Activated T-cell treated with anti-CD3 and anti-CD28 coated beads, Interleukin-2, amount 50 U/mL, for 24 hours (primary cell): ENCODE data around the gene AKAIN1.

Source experiments
- DNase-seq: peaks from one replicate; pipeline ENCODE4 v3.0.0-alpha.2; 2020
- H3K27ac Mint-ChIP-seq: 2 replicates; pipeline ENCODE4 v1.8.0; 2020; ENCODE audit warnings: mild to moderate bottlenecking, mixed read lengths
- H3K27me3 Mint-ChIP-seq: 2 replicates; pipeline ENCODE4 v1.8.0; 2020; ENCODE audit warnings: mixed read lengths
- H3K36me3 Mint-ChIP-seq: 2 replicates; pipeline ENCODE4 v1.8.0; 2020; ENCODE audit warnings: low read depth, mixed read lengths
- H3K4me1 Mint-ChIP-seq: 2 replicates; pipeline ENCODE4 v1.8.0; 2020; ENCODE audit warnings: low read depth, mixed read lengths
- H3K4me3 Mint-ChIP-seq: 2 replicates; pipeline ENCODE4 v1.8.0; 2020; ENCODE audit warnings: mild to moderate bottlenecking, moderate library complexity, mixed read lengths
- H3K9me3 Mint-ChIP-seq: 2 replicates; pipeline ENCODE4 v1.8.0; 2020; ENCODE audit warnings: mixed read lengths

Gene AKAIN1

GRCh38 chr18:5178519-5178918, 18.5 kb downstream of the AKAIN1 start:
- DNase-seq: no peak
- Mint-ChIP-seq H3K27me3 (peaks cover 4% of the 10 kb centered on the region), H3K36me3 (no peaks in the 10 kb centered on the region), H3K9me3 (no peaks in the 10 kb centered on the region), H3K4me3 (no peak overlapping the region), H3K4me1 (peaks cover 12% of the 10 kb centered on the region), H3K27ac (no peak overlapping the region)

- H3K4me1 Mint-ChIP-seq: peaks cover 12% of the 10 kb centered on the region
- H3K4me3 Mint-ChIP-seq: no peak overlapping the region
- H3K27me3 Mint-ChIP-seq: no peaks in the 10 kb centered on the region
- no peaks in the 10 kb centered on the region for H3K36me3 Mint-ChIP-seq
- H3K9me3 Mint-ChIP-seq: peaks cover 10% of the 10 kb centered on the region
- no peak overlapping the region for H3K27ac Mint-ChIP-seq
- no peak for DNase-seq
Measured at GRCh38 chr18:5175378-5175777, 21.7 kb downstream of the AKAIN1 start.

- Mint-ChIP-seq H3K27ac (no peak overlapping the region), H3K9me3 (peaks cover 10% of the 10 kb centered on the region), H3K36me3 (no peaks in the 10 kb centered on the region), H3K27me3 (no peaks in the 10 kb centered on the region), H3K4me1 (peaks cover 12% of the 10 kb centered on the region), H3K4me3 (no peak overlapping the region)
- DNase-seq: no peak
Measured at GRCh38 chr18:5173646-5174045, 23.4 kb downstream of the AKAIN1 start.

- H3K36me3 Mint-ChIP-seq: no peaks in the 10 kb centered on the region
- peaks cover 12% of the 10 kb centered on the region for H3K4me1 Mint-ChIP-seq
- H3K4me3 Mint-ChIP-seq: no peak overlapping the region
- no peak overlapping the region for H3K27ac Mint-ChIP-seq
- H3K27me3 Mint-ChIP-seq: no peaks in the 10 kb centered on the region
- H3K9me3 Mint-ChIP-seq: peaks cover 10% of the 10 kb centered on the region
- DNase-seq: no peak
Measured at GRCh38 chr18:5173236-5173635, 23.8 kb downstream of the AKAIN1 start.

- Mint-ChIP-seq H3K9me3 (peaks cover 10% of the 10 kb centered on the region), H3K4me1 (peaks cover 29% of the 10 kb centered on the region), H3K27ac (peak overlapping the region; percentile 64), H3K4me3 (no peak overlapping the region), H3K27me3 (no peaks in the 10 kb centered on the region), H3K36me3 (no peaks in the 10 kb centered on the region)
- no peak for DNase-seq
Measured at GRCh38 chr18:5167831-5168230, 29.2 kb downstream of the AKAIN1 start.

- peaks cover 30% of the 10 kb centered on the region for H3K4me1 Mint-ChIP-seq
- H3K36me3 Mint-ChIP-seq: no peaks in the 10 kb centered on the region
- DNase-seq: no peak
- H3K4me3 Mint-ChIP-seq: no peak overlapping the region
- H3K9me3 Mint-ChIP-seq: peaks cover 7% of the 10 kb centered on the region
- H3K27me3 Mint-ChIP-seq: no peaks in the 10 kb centered on the region
- H3K27ac Mint-ChIP-seq: no peak overlapping the region
Measured at GRCh38 chr18:5166606-5167280, 30.3 kb downstream of the AKAIN1 start.

GRCh38 chr18:5164903-5165302, 32.2 kb downstream of the AKAIN1 start:
- Mint-ChIP-seq H3K27ac (no peak overlapping the region), H3K27me3 (no peaks in the 10 kb centered on the region), H3K4me1 (peaks cover 42% of the 10 kb centered on the region), H3K36me3 (no peaks in the 10 kb centered on the region), H3K4me3 (no peak overlapping the region), H3K9me3 (no peaks in the 10 kb centered on the region)
- no peak for DNase-seq

GRCh38 chr18:5162111-5162510, 34.9 kb downstream of the AKAIN1 start:
- Mint-ChIP-seq H3K4me3 (no peak overlapping the region), H3K36me3 (no peaks in the 10 kb centered on the region), H3K4me1 (peaks cover 46% of the 10 kb centered on the region), H3K9me3 (no peaks in the 10 kb centered on the region), H3K27me3 (no peaks in the 10 kb centered on the region), H3K27ac (no peak overlapping the region)
- DNase-seq: no peak

- H3K4me3 Mint-ChIP-seq: peak overlapping the region; percentile 25
- H3K4me1 Mint-ChIP-seq: peaks cover 37% of the 10 kb centered on the region
- peak overlapping the region; percentile 91 for H3K27ac Mint-ChIP-seq
- no peaks in the 10 kb centered on the region for H3K9me3 Mint-ChIP-seq
- H3K27me3 Mint-ChIP-seq: no peaks in the 10 kb centered on the region
- H3K36me3 Mint-ChIP-seq: no peaks in the 10 kb centered on the region
- DNase-seq: no peak
Measured at GRCh38 chr18:5159080-5159479, 38.0 kb downstream of the AKAIN1 start.

GRCh38 chr18:5158587-5158986, 38.5 kb downstream of the AKAIN1 start:
- H3K27ac Mint-ChIP-seq: peak overlapping the region; percentile 91
- no peaks in the 10 kb centered on the region for H3K36me3 Mint-ChIP-seq
- peaks cover 37% of the 10 kb centered on the region for H3K4me1 Mint-ChIP-seq
- H3K27me3 Mint-ChIP-seq: no peaks in the 10 kb centered on the region
- DNase-seq: no peak
- H3K4me3 Mint-ChIP-seq: no peak overlapping the region
- H3K9me3 Mint-ChIP-seq: no peaks in the 10 kb centered on the region

GRCh38 chr18:5158172-5158571, 38.9 kb downstream of the AKAIN1 start:
- Mint-ChIP-seq H3K27me3 (no peaks in the 10 kb centered on the region), H3K36me3 (no peaks in the 10 kb centered on the region), H3K9me3 (no peaks in the 10 kb centered on the region), H3K27ac (peak overlapping the region; percentile 4), H3K4me1 (peaks cover 37% of the 10 kb centered on the region), H3K4me3 (no peak overlapping the region)
- no peak for DNase-seq

- H3K27ac Mint-ChIP-seq: no peak overlapping the region
- no peak overlapping the region for H3K4me3 Mint-ChIP-seq
- no peaks in the 10 kb centered on the region for H3K27me3 Mint-ChIP-seq
- no peaks in the 10 kb centered on the region for H3K9me3 Mint-ChIP-seq
- H3K36me3 Mint-ChIP-seq: no peaks in the 10 kb centered on the region
- no peak for DNase-seq
- H3K4me1 Mint-ChIP-seq: peaks cover 34% of the 10 kb centered on the region
Measured at GRCh38 chr18:5155907-5156287, 41.2 kb downstream of the AKAIN1 start.

GRCh38 chr18:5155218-5155906, 41.7 kb downstream of the AKAIN1 start:
- peaks cover 30% of the 10 kb centered on the region for H3K4me1 Mint-ChIP-seq
- no peaks in the 10 kb centered on the region for H3K9me3 Mint-ChIP-seq
- H3K27me3 Mint-ChIP-seq: no peaks in the 10 kb centered on the region
- no peak for DNase-seq
- H3K36me3 Mint-ChIP-seq: no peaks in the 10 kb centered on the region
- H3K4me3 Mint-ChIP-seq: no peak overlapping the region
- no peak overlapping the region for H3K27ac Mint-ChIP-seq

GRCh38 chr18:5152343-5153020, 44.6 kb downstream of the AKAIN1 start:
- H3K9me3 Mint-ChIP-seq: no peaks in the 10 kb centered on the region
- peaks cover 5% of the 10 kb centered on the region for H3K4me1 Mint-ChIP-seq
- H3K4me3 Mint-ChIP-seq: no peak overlapping the region
- H3K36me3 Mint-ChIP-seq: no peaks in the 10 kb centered on the region
- no peak overlapping the region for H3K27ac Mint-ChIP-seq
- H3K27me3 Mint-ChIP-seq: no peaks in the 10 kb centered on the region
- DNase-seq: no peak

GRCh38 chr18:5150894-5151293, 46.2 kb downstream of the AKAIN1 start:
- Mint-ChIP-seq H3K4me1 (peaks cover 6% of the 10 kb centered on the region), H3K4me3 (no peak overlapping the region), H3K27ac (no peak overlapping the region), H3K27me3 (no peaks in the 10 kb centered on the region), H3K36me3 (no peaks in the 10 kb centered on the region), H3K9me3 (no peaks in the 10 kb centered on the region)
- no peak for DNase-seq
